Thymus (tissue), 11 donors: ENCODE results near the gene FILIP1. TPM values are rescaled to one million over a fixed set of nuclear protein-coding genes. Genes with fewer than 3 reads are reported as not detected.

Source experiments
- DNase-seq, 9 donors: peaks; one replicate each; pipeline ENCODE4 v3.0.0-alpha.2; 2013; ENCODE audit warnings: low spot score in 9 of 9, low read depth in 6 of 9, missing footprints in 1 of 9
- H3K27ac ChIP-seq, 2 donors: one replicate each; pipeline ENCODE4 v1.5.1; 2013; ENCODE audit warnings: control low read depth in 1 of 2, low read depth in 1 of 2, low read length in 1 of 2, mild to moderate bottlenecking in 1 of 2, moderate library complexity in 1 of 2
- H3K27me3 ChIP-seq, 2 donors: one replicate each; pipeline ENCODE4 v1.5.1; 2013; ENCODE audit warnings: low read length in 1 of 2; ENCODE audit not compliant: control insufficient read depth in 2 of 2, insufficient read depth in 1 of 2
- H3K36me3 ChIP-seq, 2 donors: one replicate each; pipeline ENCODE4 v1.5.1; 2013; ENCODE audit warnings: low read length in 1 of 2, mild to moderate bottlenecking in 1 of 2, moderate library complexity in 1 of 2; ENCODE audit not compliant: control insufficient read depth in 2 of 2, insufficient read depth in 2 of 2
- H3K4me1 ChIP-seq, 2 donors: one replicate each; pipeline ENCODE4 v1.5.1; 2013; ENCODE audit warnings: low read length in 2 of 2; ENCODE audit not compliant: control insufficient read depth in 2 of 2, insufficient read depth in 2 of 2
- H3K4me3 ChIP-seq, 2 donors: one replicate each; pipeline ENCODE4 v1.5.1; 2013; ENCODE audit warnings: low read length in 2 of 2, control low read depth in 1 of 2, mild to moderate bottlenecking in 1 of 2
- H3K9me3 ChIP-seq, 2 donors: one replicate each; pipeline ENCODE4 v1.5.1; 2013; ENCODE audit warnings: low read length in 1 of 2, mild to moderate bottlenecking in 1 of 2; ENCODE audit not compliant: control insufficient read depth in 2 of 2, insufficient read depth in 1 of 2
- WGBS: extraction: QIAGEN DNeasy Blood & Tissue Kit; methylation state at CpG from one replicate; pipeline ENCODE4 v1.1.7; 2013; 5-methylcytosine and 5-hydroxymethylcytosine counted together
- polyA plus RNA-seq: library from polyadenylated mRNA; stranded (reverse); fragments of 200-250 nt; gene quantifications from one replicate; pipeline ENCODE4 v1.2.3, GENCODE V29; 2013
- total RNA-seq: library from RNA; stranded (reverse); fragments of 120-200 nt; gene quantifications from one replicate; pipeline ENCODE4 v1.2.4, GENCODE V29; 2013
- donor health status: healthy.

Gene FILIP1
- total and polyA plus RNA-seq, 2 donors = 1.8 to 1.9 TPM

DNA sequence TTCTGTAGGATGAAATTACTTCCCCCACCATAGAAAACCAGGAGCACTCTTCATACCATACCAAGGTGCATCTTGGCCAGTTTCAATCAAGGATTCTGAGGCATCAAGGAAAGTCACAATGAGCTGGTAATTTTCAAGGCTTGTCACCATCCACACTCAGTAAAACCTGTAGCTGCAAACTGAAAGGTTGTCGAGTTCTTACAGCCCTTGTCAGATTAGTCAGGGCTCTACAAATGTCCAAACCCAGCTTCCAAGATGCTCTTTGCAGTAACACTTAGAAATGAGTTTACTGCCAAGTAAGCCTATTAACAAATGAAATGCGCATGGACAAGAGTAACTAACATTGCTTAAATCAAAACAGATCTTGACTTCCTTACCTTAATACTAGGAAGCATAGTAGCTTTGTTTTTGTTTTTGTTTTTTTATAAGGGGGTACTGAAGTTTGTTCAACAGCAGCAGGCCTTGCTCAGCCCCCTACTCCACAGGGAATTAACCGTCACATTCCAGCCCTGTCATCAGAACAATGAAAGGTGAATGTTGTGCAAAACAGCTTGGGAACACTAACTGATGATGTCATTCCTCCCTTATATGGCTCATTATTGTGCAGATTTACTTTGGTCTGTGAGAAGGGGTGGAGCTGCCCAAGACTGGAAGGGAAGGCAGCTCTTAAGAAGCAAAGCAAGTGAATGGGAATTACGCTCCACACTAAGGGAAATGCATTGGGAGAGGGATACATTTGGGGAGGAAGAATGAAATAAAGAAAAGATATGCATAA lies 159.1 kb downstream of the FILIP1 start:
- Histone ChIP-seq H3K27me3 (no peaks in the 10 kb centered on the region), H3K4me3 (no peak overlapping the region), H3K4me1 (no peaks in the 10 kb centered on the region), H3K36me3 (no peaks in the 10 kb centered on the region), H3K9me3 (no peaks in the 10 kb centered on the region), H3K27ac (no peak overlapping the region)
- 89% methylated on average over 4 of the region's 4 CpGs for WGBS
- no peak for DNase-seq

DNA sequence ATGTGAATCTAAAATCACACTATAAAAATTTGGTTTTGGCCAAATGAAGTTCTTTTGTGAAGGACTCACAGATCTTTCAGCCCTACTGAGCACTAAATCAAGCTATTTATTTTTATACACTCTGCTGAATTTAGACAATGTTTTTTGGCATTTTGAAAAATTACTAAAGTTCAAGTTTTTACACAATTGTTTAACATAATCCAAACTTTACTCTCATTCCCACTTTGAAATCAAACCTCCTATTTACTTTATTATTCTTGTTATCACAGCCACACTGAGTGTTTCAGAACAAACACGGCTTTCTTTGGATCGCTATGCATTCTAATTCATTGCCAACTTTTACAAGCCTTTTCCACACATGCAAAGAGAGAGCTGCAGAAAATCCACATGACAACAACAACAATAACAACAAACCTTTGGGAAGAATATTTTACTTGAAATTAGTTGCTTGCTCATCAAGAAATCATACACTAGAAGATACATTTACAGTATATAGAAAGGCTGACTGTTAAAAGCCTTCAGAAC lies 159.9 kb downstream of the FILIP1 start:
- Histone ChIP-seq H3K4me3 (no peak overlapping the region), H3K27ac (no peak overlapping the region), H3K27me3 (no peaks in the 10 kb centered on the region), H3K36me3 (no peaks in the 10 kb centered on the region), H3K9me3 (no peaks in the 10 kb centered on the region), H3K4me1 (no peaks in the 10 kb centered on the region)
- no peak for DNase-seq
- WGBS = 94% methylated on average over 2 of the region's 2 CpGs

DNA sequence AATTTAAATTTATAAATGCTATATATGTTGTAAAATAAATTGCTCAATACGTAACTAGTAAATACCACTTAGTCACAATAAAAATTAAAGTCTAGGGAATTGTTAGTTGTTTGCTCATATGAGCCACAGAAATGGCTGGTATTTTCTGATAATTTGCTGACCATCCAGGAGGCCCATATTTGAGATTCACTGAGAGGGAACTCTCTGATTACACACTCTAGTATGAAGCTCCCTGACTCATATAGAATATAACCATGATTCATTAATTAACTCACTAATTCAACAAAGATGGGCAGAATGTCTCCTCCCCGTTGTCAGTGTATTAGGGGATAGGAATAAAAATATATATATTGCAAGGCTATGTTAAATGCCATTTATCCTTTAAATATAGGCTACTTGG lies 162.4 kb downstream of the FILIP1 start:
- no peak for DNase-seq
- H3K27me3 ChIP-seq = no peaks in the 10 kb centered on the region
- H3K27ac ChIP-seq = no peak overlapping the region
- 94% methylated on average over 2 of the region's 2 CpGs for WGBS
- H3K36me3 ChIP-seq = no peaks in the 10 kb centered on the region
- no peaks in the 10 kb centered on the region for H3K4me1 ChIP-seq
- no peaks in the 10 kb centered on the region for H3K9me3 ChIP-seq
- H3K4me3 ChIP-seq = no peak overlapping the region

- 95% methylated on average over 1 of the region's 1 CpG for WGBS
- no peak for DNase-seq
- no peak overlapping the region for H3K4me3 ChIP-seq
These were observed 163.9 kb downstream of the FILIP1 start for GRCh38 chr6:75329703-75330102.

GRCh38 chr6:75327807-75328206 lies 165.8 kb downstream of the FILIP1 start:
- H3K36me3 ChIP-seq = no peaks in the 10 kb centered on the region
- no peaks in the 10 kb centered on the region for H3K9me3 ChIP-seq
- WGBS = 99% methylated on average over 1 of the region's 1 CpG
- no peak for DNase-seq
- H3K4me1 ChIP-seq = no peaks in the 10 kb centered on the region
- H3K27ac ChIP-seq = no peak overlapping the region
- no peak overlapping the region for H3K4me3 ChIP-seq
- H3K27me3 ChIP-seq = no peaks in the 10 kb centered on the region

More at GRCh38 chr6:75329703-75330102, 163.9 kb downstream of the FILIP1 start:
- Histone ChIP-seq H3K36me3 (no peaks in the 10 kb centered on the region), H3K9me3 (no peaks in the 10 kb centered on the region), H3K27ac (no peak overlapping the region), H3K4me1 (no peaks in the 10 kb centered on the region), H3K27me3 (no peaks in the 10 kb centered on the region)

DNA sequence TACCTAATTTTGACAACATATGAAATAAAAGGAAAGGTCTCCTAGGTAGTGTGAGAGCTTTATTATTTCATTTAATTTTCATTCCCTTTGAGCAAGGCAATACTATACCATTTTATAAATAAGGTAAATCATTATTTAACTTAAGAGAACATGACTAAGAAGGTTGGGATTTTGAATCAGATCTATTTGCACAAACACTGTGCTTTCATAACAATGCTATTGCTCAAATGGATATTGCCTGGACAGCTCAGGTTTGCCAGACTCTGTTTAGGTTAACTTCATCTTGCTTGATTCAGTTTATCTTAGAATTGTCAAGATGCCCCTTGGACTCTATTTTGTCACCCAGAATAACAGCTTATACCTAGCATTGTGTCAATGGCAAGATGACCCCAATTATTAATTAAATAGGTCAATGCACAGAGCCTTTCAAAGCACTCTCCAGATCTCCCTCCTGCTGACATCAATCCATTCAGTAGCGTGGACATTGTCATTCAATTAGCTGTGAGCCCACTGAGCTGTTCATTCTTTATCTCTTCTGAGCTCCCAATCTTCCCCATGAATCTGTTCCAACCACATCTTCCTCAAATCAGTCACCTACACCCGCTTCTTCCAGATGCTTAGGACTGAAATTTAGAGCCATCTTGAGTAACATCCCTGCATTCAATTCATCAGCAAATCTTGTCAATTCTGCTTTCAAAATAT lies 166.9 kb downstream of the FILIP1 start:
- DNase-seq = no peak
- Histone ChIP-seq H3K4me1 (no peaks in the 10 kb centered on the region), H3K36me3 (no peaks in the 10 kb centered on the region), H3K27ac (no peak overlapping the region), H3K4me3 (no peak overlapping the region), H3K27me3 (no peaks in the 10 kb centered on the region), H3K9me3 (no peaks in the 10 kb centered on the region)
- 89% methylated on average over 2 of the region's 2 CpGs for WGBS

DNA sequence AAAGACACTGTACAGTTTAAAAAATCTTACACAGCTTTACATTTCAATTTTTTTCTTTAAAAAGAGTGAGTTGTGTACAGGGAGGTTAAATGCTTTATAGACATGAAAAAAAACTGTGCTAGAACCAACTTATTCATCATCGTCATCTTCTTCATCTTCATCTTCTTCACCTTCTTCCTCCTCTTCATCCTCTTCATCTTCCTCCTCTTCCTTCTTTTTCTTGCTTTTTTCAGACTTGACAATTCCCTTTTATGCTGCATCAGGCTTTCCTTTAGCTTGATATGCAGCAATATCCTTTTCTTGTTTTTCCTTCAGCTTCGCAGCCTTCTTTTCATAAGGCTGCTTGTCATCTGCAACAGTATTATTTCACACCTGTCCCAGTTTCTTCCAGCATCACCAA lies 174.7 kb downstream of the FILIP1 start:
- Histone ChIP-seq H3K9me3 (no peaks in the 10 kb centered on the region), H3K36me3 (no peaks in the 10 kb centered on the region), H3K27me3 (no peaks in the 10 kb centered on the region), H3K4me1 (no peaks in the 10 kb centered on the region), H3K27ac (no peak overlapping the region), H3K4me3 (no peak overlapping the region)
- DNase-seq = no peak
- whole genome bisulfite sequencing = 48% methylated on average over 2 of the region's 2 CpGs

DNA sequence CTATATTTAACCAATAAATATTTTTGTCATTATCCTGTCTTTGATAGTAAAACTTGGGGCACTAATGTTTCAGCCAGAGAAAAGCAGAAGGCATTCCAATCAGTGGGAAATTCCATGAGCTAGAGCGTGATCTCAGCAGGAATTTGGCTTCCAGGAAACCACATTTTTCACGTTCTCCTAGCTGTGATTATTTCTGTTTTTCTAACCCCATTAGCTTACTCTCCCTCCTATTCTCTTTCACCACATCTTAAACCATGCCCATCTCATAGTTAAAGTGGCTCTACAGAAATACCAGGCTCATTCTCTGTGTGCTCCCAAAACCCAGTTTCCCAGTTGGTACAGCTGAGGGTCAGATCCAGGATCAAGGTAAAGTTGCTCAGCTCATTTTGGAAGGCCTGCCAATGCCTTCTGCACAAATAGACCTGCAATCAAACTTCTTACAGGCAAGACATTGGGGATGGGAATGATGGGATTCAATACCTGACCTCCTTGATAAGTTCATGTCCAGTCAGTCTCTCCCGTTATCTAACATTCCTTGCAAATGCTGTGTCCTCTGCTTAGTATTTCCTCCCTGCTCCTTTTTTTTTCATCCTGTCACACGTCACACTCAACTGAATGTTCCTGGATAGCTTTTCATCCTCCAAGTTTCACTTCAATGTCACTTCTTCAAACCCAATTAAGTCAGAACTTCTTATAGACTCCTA lies 175.9 kb downstream of the FILIP1 start:
- no peaks in the 10 kb centered on the region for H3K4me1 ChIP-seq
- WGBS = 87% methylated on average over 4 of the region's 4 CpGs
- no peaks in the 10 kb centered on the region for H3K36me3 ChIP-seq
- no peak overlapping the region for H3K4me3 ChIP-seq
- H3K27me3 ChIP-seq = no peaks in the 10 kb centered on the region
- no peaks in the 10 kb centered on the region for H3K9me3 ChIP-seq
- DNase-seq = no peak
- no peak overlapping the region for H3K27ac ChIP-seq

DNA sequence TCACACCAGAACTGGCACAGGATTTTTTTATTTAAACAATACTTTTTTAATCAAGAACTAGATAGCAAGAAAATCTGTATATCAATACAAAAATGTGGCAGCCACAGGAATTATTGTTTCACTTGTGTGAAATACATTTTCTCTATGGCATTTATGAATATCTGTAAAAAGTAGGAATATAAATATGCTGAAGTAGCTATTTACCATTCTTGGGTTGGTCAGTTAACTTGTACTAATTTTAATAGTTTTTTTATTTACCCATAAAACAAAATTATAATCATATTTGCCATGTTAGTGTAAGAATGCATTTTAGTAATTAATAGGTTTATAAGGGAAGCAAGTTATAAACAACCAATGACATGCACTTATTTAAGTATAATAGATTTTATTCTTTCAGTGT lies 177.6 kb downstream of the FILIP1 start:
- H3K4me3 ChIP-seq = no peak overlapping the region
- H3K9me3 ChIP-seq = no peaks in the 10 kb centered on the region
- no peaks in the 10 kb centered on the region for H3K27me3 ChIP-seq
- H3K36me3 ChIP-seq = no peaks in the 10 kb centered on the region
- H3K27ac ChIP-seq = no peak overlapping the region
- no peaks in the 10 kb centered on the region for H3K4me1 ChIP-seq
- DNase-seq = no peak
